ENCODE measurements around the gene GPX4.

The GPX4 gene

GRCh38 chr19:1103708-1104310, at the start of gene GPX4:
Gene GPX4, plus strand, starts transcription at chr19:1103994. Its CDS starts 50 bp downstream, at chr19:1104044.
- peak; percentile 92 for FAIRE-seq

DNA sequence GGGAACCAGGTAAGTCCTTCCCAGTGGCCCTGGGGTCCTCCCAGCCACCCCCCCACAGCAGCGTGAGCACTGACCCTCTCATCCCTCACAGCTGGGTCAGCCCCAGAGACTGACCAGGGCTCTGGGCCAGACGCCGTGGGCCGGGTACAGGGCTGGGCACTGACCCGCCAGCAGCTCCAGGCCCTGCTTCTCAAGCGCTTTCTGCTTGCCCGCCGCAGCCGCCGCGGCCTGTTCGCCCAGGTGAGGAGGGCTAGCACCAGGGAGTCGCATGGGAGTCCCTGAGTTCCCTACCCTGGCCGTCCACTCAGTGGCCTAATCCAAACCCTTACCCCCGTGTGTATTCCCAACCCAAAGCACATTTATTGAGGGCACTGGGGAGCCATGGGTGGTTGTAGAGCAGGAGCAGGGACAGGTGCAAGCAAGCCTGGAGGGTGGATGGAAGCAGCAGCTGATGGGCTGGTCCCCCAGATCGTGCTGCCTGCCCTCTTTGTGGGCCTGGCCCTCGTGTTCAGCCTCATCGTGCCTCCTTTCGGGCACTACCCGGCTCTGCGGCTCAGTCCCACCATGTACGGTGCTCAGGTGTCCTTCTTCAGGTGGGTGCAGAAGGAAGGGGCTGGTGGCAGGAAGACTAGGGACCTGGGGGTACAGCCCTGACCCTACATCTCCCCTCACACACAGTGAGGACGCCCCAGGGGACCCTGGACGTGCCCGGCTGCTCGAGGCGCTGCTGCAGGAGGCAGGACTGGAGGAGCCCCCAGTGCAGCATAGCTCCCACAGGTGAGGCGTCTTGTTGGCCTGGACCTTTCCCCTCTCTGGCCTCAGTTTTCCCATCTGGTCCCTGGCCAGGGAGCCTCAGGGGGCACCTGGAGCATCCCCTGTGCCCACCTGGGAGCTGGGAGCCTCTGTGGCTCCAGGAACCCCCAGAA, 49.4 kb upstream of the GPX4 start:
- FAIRE-seq, result no peak

DNA sequence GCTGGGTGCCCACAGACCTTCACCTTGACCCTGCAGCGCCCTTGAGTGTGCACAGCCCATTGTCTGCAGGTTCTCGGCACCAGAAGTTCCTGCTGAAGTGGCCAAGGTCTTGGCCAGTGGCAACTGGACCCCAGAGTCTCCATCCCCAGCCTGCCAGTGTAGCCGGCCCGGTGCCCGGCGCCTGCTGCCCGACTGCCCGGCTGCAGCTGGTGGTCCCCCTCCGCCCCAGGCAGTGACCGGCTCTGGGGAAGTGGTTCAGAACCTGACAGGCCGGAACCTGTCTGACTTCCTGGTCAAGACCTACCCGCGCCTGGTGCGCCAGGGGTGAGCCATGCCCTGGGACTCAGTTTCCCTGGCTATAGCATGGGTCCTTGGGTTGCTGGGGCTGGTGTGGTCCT, 48.8 kb upstream of the GPX4 start:
- FAIRE-seq, result no peak

DNA sequence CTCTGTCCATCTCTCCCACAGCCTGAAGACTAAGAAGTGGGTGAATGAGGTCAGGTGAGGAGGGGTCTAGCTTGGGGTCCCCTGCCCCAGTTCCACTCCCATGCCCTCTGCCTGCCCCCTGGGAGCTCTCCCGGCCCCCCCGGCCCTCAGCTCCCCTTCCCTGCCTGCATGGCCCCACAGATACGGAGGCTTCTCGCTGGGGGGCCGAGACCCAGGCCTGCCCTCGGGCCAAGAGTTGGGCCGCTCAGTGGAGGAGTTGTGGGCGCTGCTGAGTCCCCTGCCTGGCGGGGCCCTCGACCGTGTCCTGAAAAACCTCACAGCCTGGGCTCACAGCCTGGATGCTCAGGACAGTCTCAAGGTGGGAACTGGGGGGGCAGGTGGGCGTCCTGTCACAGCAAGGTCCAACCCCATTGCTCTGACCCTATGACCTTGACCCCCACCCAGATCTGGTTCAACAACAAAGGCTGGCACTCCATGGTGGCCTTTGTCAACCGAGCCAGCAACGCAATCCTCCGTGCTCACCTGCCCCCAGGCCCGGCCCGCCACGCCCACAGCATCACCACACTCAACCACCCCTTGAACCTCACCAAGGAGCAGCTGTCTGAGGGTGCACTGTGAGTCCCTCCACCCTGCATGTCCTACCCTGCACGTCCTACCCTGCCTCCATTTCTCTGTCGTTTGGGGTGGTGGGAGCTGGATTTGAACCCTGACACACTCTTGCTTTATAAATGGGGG, 47.7 kb upstream of the GPX4 start:
- no peak for FAIRE-seq

DNA sequence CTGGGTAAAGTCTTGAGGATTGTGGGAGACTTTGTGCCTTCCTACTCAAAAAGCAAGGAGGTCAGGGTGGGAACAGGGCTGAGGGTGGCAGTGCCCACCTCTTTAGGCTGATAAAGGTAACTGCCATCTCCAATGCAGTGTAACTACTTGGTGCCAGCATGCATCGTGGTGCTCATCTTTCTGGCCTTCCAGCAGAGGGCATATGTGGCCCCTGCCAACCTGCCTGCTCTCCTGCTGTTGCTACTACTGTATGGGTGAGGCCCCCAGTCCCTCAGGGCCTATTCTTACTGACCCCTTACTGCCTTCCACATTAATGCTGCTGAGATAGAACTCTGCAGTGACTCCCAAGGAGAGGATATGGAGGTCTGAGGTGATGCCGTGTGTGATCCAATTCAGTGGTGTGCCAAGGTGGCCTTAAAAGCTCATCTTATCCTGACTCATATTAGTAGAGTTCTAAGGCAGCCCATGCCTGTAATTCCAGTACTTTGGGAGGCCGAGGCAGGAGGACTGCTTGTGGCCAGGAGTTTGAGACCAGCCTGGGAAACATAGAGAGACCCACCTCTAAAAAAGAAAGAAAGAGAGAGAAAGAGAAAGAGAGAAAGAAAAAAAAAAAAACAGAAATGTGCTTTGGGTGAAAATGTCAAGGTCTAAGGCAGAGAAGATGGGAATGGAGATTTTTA, 46.5 kb upstream of the GPX4 start:
- no peak for FAIRE-seq

- no peak for FAIRE-seq
Measured at GRCh38 chr19:1058112-1058511, 45.7 kb upstream of the GPX4 start.

DNA sequence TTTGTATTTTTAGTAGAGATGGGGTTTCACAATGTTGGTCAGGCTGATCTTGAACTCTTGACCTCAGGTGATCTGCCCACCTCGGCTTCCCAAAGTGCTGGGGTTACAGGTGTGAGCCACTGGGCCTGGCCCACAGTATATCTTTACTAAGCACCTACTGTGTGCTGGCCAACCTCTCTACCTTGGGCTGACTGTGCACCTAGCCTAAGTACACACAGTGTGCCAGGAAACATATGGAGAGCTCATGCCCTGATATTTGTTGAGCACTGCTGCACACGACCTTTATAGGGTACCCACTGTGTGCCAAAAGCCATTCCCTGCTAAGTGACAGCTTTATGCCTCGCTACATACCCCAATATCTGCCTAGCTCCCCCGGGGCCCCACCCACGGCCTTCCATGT, 43.1 kb upstream of the GPX4 start:
- FAIRE-seq, result no peak

DNA sequence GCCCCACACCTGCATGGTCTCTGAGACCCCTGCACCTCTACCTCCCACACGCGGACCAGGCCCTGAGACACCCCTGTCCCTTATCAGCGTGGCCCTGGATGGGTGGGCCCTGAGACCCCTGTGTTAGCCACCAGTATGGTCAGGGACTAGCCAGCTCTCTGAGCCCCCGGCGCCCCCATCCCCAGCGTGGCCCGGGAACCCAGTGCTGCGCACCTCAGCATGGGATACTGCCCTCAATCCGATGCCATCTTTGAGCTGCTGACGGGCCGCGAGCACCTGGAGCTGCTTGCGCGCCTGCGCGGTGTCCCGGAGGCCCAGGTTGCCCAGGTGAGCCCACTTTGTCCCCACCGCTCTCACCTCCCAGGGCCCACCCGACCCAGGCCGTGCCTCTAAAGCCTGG, 41.8 kb upstream of the GPX4 start:
- no peak for FAIRE-seq

GRCh38 chr19:1062387-1063029, 41.3 kb upstream of the GPX4 start:
- FAIRE-seq, result no peak

- FAIRE-seq, result no peak
Measured at GRCh38 chr19:1063030-1063908, 40.5 kb upstream of the GPX4 start.

GRCh38 chr19:1063909-1064660, 39.7 kb upstream of the GPX4 start:
- no peak for FAIRE-seq

- no peak for FAIRE-seq
Measured at GRCh38 chr19:1064661-1065605, 38.9 kb upstream of the GPX4 start.

DNA sequence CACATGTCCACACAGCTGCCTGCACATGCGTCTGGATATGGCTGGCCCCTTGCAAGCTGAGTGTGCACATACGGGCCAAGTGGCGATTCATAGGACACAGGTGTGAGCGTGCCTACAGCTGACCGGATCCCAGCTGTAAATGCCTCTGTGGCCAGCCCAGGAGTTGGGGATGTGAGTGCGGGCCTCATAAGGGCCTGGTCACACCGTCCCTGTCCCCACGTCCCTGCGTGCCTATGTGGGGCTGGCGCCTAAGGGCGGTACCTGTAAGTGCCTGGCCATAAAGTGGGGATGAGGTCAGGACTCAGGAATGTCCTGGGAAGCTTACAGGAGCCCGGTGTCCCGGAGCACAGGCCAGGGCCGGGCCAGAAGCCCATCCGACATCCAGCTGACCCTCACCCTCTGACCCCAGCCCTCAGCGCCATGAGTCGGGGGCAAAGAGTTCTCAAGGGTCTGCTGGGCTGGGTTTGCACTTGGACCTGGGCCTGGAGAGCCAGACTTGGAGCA, 38.1 kb upstream of the GPX4 start:
- FAIRE-seq, result no peak

GRCh38 chr19:1066251-1066747, 37.5 kb upstream of the GPX4 start:
- FAIRE-seq, result no peak

DNA sequence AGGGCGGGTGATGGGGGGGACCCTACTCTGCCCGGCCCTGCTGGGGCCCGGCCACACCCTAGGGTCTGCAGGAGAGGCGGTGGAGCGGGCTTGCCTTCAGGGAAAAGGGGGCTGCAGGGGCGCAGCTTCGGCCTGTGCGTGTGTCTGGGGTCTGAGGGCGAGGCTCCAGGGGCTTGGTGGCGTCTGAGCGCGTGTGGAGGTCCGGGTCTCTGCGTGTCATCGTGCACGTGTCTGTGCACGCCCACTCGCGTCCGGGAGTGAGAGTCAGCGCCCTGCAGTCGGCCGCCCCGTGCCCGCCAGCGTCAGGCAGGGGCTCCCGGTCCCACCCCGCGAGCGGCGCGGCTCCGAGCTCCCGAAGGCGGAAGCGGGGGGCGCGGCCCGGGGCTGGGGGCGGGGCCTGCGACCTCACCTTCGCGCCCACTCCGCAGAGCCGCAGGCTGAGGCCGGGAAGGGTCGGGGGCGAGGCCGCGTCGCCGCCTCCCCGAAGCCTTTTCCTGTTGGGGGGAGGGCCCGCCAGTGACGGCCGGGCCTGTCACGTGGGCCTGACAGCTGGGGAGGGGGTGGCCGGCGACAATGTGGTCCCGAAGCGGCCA, 37.0 kb upstream of the GPX4 start, which contains the start of gene ARHGAP45:
TSS of gene ARHGAP45 (plus strand) at position 420 of the 593 bp plus-strand sequence. CDS start 239 bp downstream, outside the sequence.
- FAIRE-seq, result no peak

DNA sequence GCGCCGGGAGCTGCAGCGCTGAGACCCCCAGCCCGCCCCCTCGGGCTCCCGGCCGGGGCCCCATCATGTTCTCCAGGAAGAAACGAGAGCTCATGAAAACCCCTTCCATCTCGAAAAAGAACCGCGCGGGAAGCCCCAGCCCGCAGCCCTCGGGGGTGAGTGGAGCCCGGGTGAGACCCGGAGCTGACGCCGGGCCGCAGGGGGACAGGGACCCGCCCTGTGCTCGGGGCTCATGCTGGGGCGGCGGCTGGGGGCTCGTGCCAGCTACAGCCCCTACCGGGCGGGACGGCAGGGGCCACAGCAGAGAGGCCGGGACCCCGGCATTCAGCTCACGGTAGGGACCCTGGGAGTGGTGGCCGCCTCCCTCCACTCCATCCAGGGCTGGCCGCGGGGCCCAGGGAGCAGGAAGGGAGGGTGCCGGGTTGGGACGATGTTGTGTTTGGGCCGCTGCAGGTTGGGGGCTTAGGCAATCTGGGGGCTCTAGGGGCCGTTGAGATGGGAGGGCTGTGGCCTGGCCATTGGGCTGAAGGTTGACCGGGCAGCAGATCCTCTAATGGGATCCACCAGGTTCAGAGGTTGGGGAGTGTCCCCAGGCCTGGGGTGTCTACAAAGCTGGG, 36.3 kb upstream of the GPX4 start:
- FAIRE-seq, result no peak

GRCh38 chr19:1068009-1069001, 35.5 kb upstream of the GPX4 start:
- FAIRE-seq, result no peak

Measured in TTC549 (cell line).